ENCODE data around the gene RNF208. TPM values are rescaled to one million over a fixed set of nuclear protein-coding genes. Genes with fewer than 3 reads are reported as not detected.

The RNF208 gene
- total RNA-seq, 1 donor from 2014 or later, result 4.3 TPM

- intact Hi-C loops (cut with micrococcal nuclease), result no loop called here
These were observed 4.5 kb downstream of the RNF208 start for GRCh38 chr9:137217276-137218211.

- intact Hi-C loops (cut with micrococcal nuclease), result no loop called here
These were observed 5.7 kb downstream of the RNF208 start for GRCh38 chr9:137216188-137216965.

- intact Hi-C loops (cut with micrococcal nuclease), result no loop called here
These were observed 6.6 kb downstream of the RNF208 start for GRCh38 chr9:137215196-137215986.

- intact Hi-C loops (cut with micrococcal nuclease), result no loop called here
These were observed 7.4 kb downstream of the RNF208 start for GRCh38 chr9:137214620-137215019.

- intact Hi-C loops (cut with micrococcal nuclease), result no loop called here
These were observed 8.6 kb downstream of the RNF208 start for GRCh38 chr9:137213160-137214060.

GRCh38 chr9:137212520-137212919 lies 9.5 kb downstream of the RNF208 start:
- intact Hi-C loops (cut with micrococcal nuclease), result no loop called here

- intact Hi-C loops (cut with micrococcal nuclease), result no loop called here
These were observed 10.5 kb downstream of the RNF208 start for GRCh38 chr9:137211532-137211931.

- intact Hi-C loops (cut with micrococcal nuclease), result loop anchor here (1.0 kb wide), 1 partner anchor 35 kb away; the partner anchor contains the start of gene TUBB4B
These were observed 15.4 kb downstream of the RNF208 start for GRCh38 chr9:137206602-137207001.

- intact Hi-C loops (cut with micrococcal nuclease), result loop anchor here (1.0 kb wide), 5 partner anchors 17 to 118 kb away; partner anchors contain the start of genes ANAPC2, NELFB, SSNA1 and TUBB4B
These were observed 16.6 kb downstream of the RNF208 start, which contains the start of the genes NDOR1 and TMEM203 for GRCh38 chr9:137205126-137206069. Gene NDOR1, plus strand, starts transcription at chr9:137205700. Its CDS starts 78 bp downstream, at chr9:137205778. Gene TMEM203, minus strand, starts transcription at chr9:137205648. Its CDS starts 234 bp downstream, at chr9:137205414.

GRCh38 chr9:137204731-137205125 lies 17.3 kb downstream of the RNF208 start:
- intact Hi-C loops (cut with micrococcal nuclease), result loop anchor here (1.0 kb wide), 4 partner anchors 16 to 117 kb away; partner anchors contain the start of genes ANAPC2, NELFB and SSNA1

GRCh38 chr9:137202966-137203365 lies 19.1 kb downstream of the RNF208 start:
- intact Hi-C loops (cut with micrococcal nuclease), result no loop called here

- intact Hi-C loops (cut with micrococcal nuclease), result loop anchor here (2.0 kb wide), 2 partner anchors 45 to 349 kb away; partner anchors contain the start of genes MRPL41 and PNPLA7
These were observed 20.7 kb downstream of the RNF208 start for GRCh38 chr9:137201205-137201868.

GRCh38 chr9:137200311-137201204 lies 21.5 kb downstream of the RNF208 start, which contains the start of gene TPRN:
Gene TPRN, minus strand, starts transcription at chr9:137200741. Its CDS starts 30 bp downstream, at chr9:137200711.
- intact Hi-C loops (cut with micrococcal nuclease), result loop anchor here (1.0 to 2.0 kb wide), 7 partner anchors 11 to 350 kb away; partner anchors contain the start of genes MRPL41, NELFB, PNPLA7 and TUBB4B

GRCh38 chr9:137199411-137200121 lies 22.5 kb downstream of the RNF208 start:
- intact Hi-C loops (cut with micrococcal nuclease), result loop anchor here (1.0 to 2.0 kb wide), 7 partner anchors 10 to 351 kb away; partner anchors contain the start of genes MRPL41, NELFB, PNPLA7 and TUBB4B

- intact Hi-C loops (cut with micrococcal nuclease), result no loop called here
These were observed 23.1 kb downstream of the RNF208 start for GRCh38 chr9:137198902-137199283.

Data from T-helper 1 cell treated with Interleukin-12 subunit alpha and Interleukin-12 subunit beta and Interleukin-4 antibody, amounts not matched to agents 30 ng/mL and 1 ng/mL, for 36 hours (primary cell).